ENCODE results near the gene PRDX4. TPM values are rescaled to one million over a fixed set of nuclear protein-coding genes. Genes with fewer than 3 reads are reported as not detected.

PRDX4 gene
- polyA plus RNA-seq, 1 donor (not counting 4 experiments of a cell fraction or from before 2014, with no cell fraction given), result 101 TPM

DNA sequence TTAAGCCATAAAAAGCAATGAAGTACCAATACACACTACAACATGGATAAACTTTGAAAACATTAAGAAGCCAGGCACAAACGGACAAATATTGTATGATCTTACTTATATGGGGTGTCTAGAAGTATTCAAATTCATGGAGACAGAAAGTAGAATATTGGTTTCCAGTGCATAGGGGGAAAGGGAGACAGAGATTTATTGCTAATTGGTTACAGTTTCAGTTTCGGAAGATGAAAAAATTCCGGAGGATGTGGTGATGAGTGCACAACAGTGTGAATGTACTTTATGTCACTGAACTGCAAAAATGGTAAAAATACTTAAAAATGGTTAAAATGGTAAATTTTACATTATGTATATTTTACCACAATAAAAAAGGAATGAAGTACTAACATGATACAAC lies 5.1 kb upstream of the PRDX4 start:
- H3K9me3 ChIP-seq (ENCODE audit: control insufficient read depth, low read depth, low read length), result no peaks in the 10 kb centered on the region
- no peaks in the 10 kb centered on the region for H4K20me1 ChIP-seq (ENCODE audit: control insufficient read depth, extremely low read depth, insufficient read depth, low read length)
- H3K9ac ChIP-seq (ENCODE audit: control insufficient read depth, extremely low read depth, insufficient read depth, low read length), result no peak overlapping the region
- H3K4me1 ChIP-seq (ENCODE audit: control insufficient read depth, extremely low read depth, insufficient read depth, low read length), result no peaks in the 10 kb centered on the region
- no peaks in the 10 kb centered on the region for H3K27me3 ChIP-seq (ENCODE audit: control insufficient read depth, extremely low read depth, insufficient read depth, low read length)
- dilution Hi-C loops (cut with MboI; ENCODE audit: extremely low pct_ligation_motif_present, low sequenced_read_pairs), result no loop called here
- H3K9me1 ChIP-seq (ENCODE audit: control insufficient read depth, extremely low read depth, insufficient read depth, low read length), result no peaks in the 10 kb centered on the region
- H3K36me3 ChIP-seq (ENCODE audit: control insufficient read depth in 2 of 2, extremely low read depth in 1 of 2, insufficient read depth in 2 of 2, low read length in 2 of 2), result no peaks in the 10 kb centered on the region
- no peak overlapping the region for H2AFZ ChIP-seq (ENCODE audit: control insufficient read depth, low read length)
- no peaks in the 10 kb centered on the region for H3K79me2 ChIP-seq (ENCODE audit: control insufficient read depth, insufficient read depth, low read length)
- DNase-seq (ENCODE audit: low read depth, low spot score) (no peak), FAIRE-seq (no peak)
- no peak overlapping the region for H3K4me2 ChIP-seq (ENCODE audit: control insufficient read depth, extremely low read depth, insufficient read depth, low read depth, low read length)
- no peak overlapping the region for H3K4me3 ChIP-seq (ENCODE audit: control insufficient read depth in 2 of 3, extremely low read depth in 1 of 3, insufficient read depth in 2 of 3, low read depth in 1 of 3, low read length in 3 of 3)
- H3K27ac ChIP-seq (ENCODE audit: control insufficient read depth, insufficient read depth, low read length), result no peak overlapping the region
- TF ChIP-seq EZH2 (IDR thresholded peaks at IDR 0.05; ENCODE audit: low read length), result no peak

DNA sequence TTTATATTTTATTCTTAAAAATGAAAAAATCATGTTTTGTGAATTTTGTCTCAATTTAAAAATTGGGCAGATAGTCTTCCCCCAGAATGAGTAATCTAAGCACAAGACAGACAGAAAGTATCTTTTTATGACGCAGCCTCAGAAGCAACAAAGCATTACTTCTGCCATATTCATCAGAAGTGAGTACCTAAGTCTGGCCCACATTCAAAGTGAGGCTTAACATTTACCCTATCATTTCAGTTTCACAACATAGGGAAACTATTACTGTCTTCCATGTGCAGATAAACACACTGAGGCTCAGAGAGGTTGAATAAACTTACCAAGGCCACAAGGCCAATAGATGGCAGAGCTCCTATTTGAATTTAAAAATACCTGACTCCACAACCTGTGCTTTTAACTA lies 4.4 kb upstream of the PRDX4 start:
- no peak for TF ChIP-seq EZH2 (IDR thresholded peaks at IDR 0.05; ENCODE audit: low read length)
- TF ChIP-seq, protein P1, sequence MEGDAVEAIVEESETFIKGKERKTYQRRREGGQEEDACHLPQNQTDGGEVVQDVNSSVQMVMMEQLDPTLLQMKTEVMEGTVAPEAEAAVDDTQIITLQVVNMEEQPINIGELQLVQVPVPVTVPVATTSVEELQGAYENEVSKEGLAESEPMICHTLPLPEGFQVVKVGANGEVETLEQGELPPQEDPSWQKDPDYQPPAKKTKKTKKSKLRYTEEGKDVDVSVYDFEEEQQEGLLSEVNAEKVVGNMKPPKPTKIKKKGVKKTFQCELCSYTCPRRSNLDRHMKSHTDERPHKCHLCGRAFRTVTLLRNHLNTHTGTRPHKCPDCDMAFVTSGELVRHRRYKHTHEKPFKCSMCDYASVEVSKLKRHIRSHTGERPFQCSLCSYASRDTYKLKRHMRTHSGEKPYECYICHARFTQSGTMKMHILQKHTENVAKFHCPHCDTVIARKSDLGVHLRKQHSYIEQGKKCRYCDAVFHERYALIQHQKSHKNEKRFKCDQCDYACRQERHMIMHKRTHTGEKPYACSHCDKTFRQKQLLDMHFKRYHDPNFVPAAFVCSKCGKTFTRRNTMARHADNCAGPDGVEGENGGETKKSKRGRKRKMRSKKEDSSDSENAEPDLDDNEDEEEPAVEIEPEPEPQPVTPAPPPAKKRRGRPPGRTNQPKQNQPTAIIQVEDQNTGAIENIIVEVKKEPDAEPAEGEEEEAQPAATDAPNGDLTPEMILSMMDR (optimal IDR thresholded peaks at IDR 0.05 in 1 of 3, IDR thresholded peaks at IDR 0.05 in 1 of 3, conservative IDR thresholded peaks at IDR 0.05 in 1 of 3; ENCODE audit: extremely low read depth in 1 of 3, insufficient read depth in 2 of 3, low read length in 3 of 3), result no peak
- no peaks in the 10 kb centered on the region for H3K36me3 ChIP-seq (ENCODE audit: control insufficient read depth in 2 of 2, extremely low read depth in 1 of 2, insufficient read depth in 2 of 2, low read length in 2 of 2)
- no peaks in the 10 kb centered on the region for H3K9me3 ChIP-seq (ENCODE audit: control insufficient read depth, low read depth, low read length)
- H3K27ac ChIP-seq (ENCODE audit: control insufficient read depth, insufficient read depth, low read length), result no peak overlapping the region
- H3K9me1 ChIP-seq (ENCODE audit: control insufficient read depth, extremely low read depth, insufficient read depth, low read length), result no peaks in the 10 kb centered on the region
- no peak overlapping the region for H3K4me2 ChIP-seq (ENCODE audit: control insufficient read depth, extremely low read depth, insufficient read depth, low read depth, low read length)
- no peaks in the 10 kb centered on the region for H3K27me3 ChIP-seq (ENCODE audit: control insufficient read depth, extremely low read depth, insufficient read depth, low read length)
- FAIRE-seq (no peak), DNase-seq (ENCODE audit: low read depth, low spot score) (no peak)
- no peak overlapping the region for H3K9ac ChIP-seq (ENCODE audit: control insufficient read depth, extremely low read depth, insufficient read depth, low read length)
- no peaks in the 10 kb centered on the region for H3K79me2 ChIP-seq (ENCODE audit: control insufficient read depth, insufficient read depth, low read length)
- dilution Hi-C loops (cut with MboI; ENCODE audit: extremely low pct_ligation_motif_present, low sequenced_read_pairs), result no loop called here
- H4K20me1 ChIP-seq (ENCODE audit: control insufficient read depth, extremely low read depth, insufficient read depth, low read length), result no peaks in the 10 kb centered on the region
- no peak overlapping the region for H2AFZ ChIP-seq (ENCODE audit: control insufficient read depth, low read length)
- H3K4me1 ChIP-seq (ENCODE audit: control insufficient read depth, extremely low read depth, insufficient read depth, low read length), result no peaks in the 10 kb centered on the region
- H3K4me3 ChIP-seq (ENCODE audit: control insufficient read depth in 2 of 3, extremely low read depth in 1 of 3, insufficient read depth in 2 of 3, low read depth in 1 of 3, low read length in 3 of 3), result no peak overlapping the region

DNA sequence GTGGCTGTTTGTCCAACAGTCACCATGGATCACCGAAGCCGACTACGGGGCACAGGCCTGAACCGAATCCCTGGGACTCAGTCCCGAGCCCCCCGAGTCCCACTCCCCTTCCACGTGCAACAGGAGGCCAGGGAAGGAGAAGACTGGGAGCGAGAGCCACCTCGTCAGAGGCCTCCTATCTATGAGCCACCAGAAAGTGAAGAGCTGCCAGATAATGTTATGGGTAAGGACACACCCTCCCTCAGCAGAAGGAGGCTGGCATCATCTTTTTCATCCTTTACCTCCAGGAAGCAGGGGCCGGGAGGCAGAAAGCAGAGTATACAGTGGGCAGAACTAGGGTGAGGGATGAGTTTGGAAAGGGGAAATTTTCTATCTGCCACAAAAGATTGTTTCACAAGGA lies 2.8 kb upstream of the PRDX4 start:
- FAIRE-seq, result no peak
- no peaks in the 10 kb centered on the region for H4K20me1 ChIP-seq (ENCODE audit: control insufficient read depth, extremely low read depth, insufficient read depth, low read length)
- H3K4me1 ChIP-seq (ENCODE audit: control insufficient read depth, extremely low read depth, insufficient read depth, low read length), result peaks cover 3% of the 10 kb centered on the region
- no peak overlapping the region for H3K27ac ChIP-seq (ENCODE audit: control insufficient read depth, insufficient read depth, low read length)
- TF ChIP-seq, protein P1 (optimal IDR thresholded peaks at IDR 0.05 in 1 of 3, IDR thresholded peaks at IDR 0.05 in 1 of 3, conservative IDR thresholded peaks at IDR 0.05 in 1 of 3; ENCODE audit: extremely low read depth in 1 of 3, insufficient read depth in 2 of 3, low read length in 3 of 3), result no peak
- TF ChIP-seq EZH2 (IDR thresholded peaks at IDR 0.05; ENCODE audit: low read length), result no peak
- no peak overlapping the region for H3K4me3 ChIP-seq (ENCODE audit: control insufficient read depth in 2 of 3, extremely low read depth in 1 of 3, insufficient read depth in 2 of 3, low read depth in 1 of 3, low read length in 3 of 3)
- no peaks in the 10 kb centered on the region for H3K9me3 ChIP-seq (ENCODE audit: control insufficient read depth, low read depth, low read length)
- H3K36me3 ChIP-seq (ENCODE audit: control insufficient read depth in 2 of 2, extremely low read depth in 1 of 2, insufficient read depth in 2 of 2, low read length in 2 of 2), result no peaks in the 10 kb centered on the region
- H3K79me2 ChIP-seq (ENCODE audit: control insufficient read depth, insufficient read depth, low read length), result peaks cover 7% of the 10 kb centered on the region
- dilution Hi-C loops (cut with MboI; ENCODE audit: extremely low pct_ligation_motif_present, low sequenced_read_pairs), result no loop called here
- no peaks in the 10 kb centered on the region for H3K9me1 ChIP-seq (ENCODE audit: control insufficient read depth, extremely low read depth, insufficient read depth, low read length)
- no peak overlapping the region for H3K9ac ChIP-seq (ENCODE audit: control insufficient read depth, extremely low read depth, insufficient read depth, low read length)
- no peak overlapping the region for H3K4me2 ChIP-seq (ENCODE audit: control insufficient read depth, extremely low read depth, insufficient read depth, low read depth, low read length)
- no peaks in the 10 kb centered on the region for H3K27me3 ChIP-seq (ENCODE audit: control insufficient read depth, extremely low read depth, insufficient read depth, low read length)
- DNase-seq (ENCODE audit: low read depth, low spot score), result no peak
- H2AFZ ChIP-seq (ENCODE audit: control insufficient read depth, low read length), result no peak overlapping the region

All from keratinocyte (primary cell).